Measurements from ENCODE around the gene ZFAND2A.

DNA sequence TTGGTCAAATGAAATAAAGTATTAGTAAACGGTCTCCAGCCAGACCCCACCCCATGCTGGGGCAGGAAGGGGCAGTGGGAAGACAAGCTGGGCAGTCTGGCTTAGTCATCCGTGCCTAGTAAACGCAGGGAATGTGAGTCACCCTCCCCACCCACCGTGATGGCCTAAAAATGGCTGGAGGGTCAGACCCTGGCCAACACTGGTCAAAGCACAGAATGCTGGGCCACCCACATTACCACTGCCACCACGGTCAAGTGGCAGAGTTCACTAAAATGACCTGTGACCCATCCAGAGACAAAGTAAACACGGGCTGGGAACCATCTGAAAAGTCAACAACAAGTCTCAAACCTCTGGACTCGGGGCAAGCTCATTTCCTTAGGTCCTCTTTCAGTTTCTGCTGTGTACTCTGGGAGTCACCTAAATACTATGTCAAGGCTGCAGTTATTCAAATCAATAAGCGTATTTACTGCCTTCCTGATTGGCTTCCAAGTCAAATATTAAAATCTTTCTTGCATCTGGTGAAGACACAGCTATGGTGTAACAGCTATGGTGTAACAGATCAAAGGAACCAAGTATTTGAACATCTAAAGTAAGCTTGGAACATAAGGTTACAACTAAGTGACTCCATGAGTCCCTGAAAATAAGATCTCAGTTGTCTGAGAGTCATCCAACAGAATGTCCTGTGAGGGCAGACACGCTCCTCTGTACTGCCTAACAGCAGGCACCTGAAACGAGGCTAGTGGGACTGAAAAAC, 3.0 kb downstream of the ZFAND2A start:
- TF ChIP-seq, protein P1, sequence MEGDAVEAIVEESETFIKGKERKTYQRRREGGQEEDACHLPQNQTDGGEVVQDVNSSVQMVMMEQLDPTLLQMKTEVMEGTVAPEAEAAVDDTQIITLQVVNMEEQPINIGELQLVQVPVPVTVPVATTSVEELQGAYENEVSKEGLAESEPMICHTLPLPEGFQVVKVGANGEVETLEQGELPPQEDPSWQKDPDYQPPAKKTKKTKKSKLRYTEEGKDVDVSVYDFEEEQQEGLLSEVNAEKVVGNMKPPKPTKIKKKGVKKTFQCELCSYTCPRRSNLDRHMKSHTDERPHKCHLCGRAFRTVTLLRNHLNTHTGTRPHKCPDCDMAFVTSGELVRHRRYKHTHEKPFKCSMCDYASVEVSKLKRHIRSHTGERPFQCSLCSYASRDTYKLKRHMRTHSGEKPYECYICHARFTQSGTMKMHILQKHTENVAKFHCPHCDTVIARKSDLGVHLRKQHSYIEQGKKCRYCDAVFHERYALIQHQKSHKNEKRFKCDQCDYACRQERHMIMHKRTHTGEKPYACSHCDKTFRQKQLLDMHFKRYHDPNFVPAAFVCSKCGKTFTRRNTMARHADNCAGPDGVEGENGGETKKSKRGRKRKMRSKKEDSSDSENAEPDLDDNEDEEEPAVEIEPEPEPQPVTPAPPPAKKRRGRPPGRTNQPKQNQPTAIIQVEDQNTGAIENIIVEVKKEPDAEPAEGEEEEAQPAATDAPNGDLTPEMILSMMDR (IDR thresholded peaks at IDR 0.05; ENCODE audit: extremely low read depth in 1 of 2, insufficient read depth in 1 of 2, low read depth in 1 of 2, low read length in 2 of 2), result no peak
- no peak for TF ChIP-seq EZH2 (IDR thresholded peaks at IDR 0.05; ENCODE audit: borderline replicate concordance, low read depth, low read length, severe bottlenecking)
